K562 (cell line): ENCODE data around the gene MOG.

ENCODE experiments used
- COPS2 ChIP-seq: fragments of 450-650 bp; conservative IDR thresholded peaks from 2 replicates; pipeline ENCODE4 v1.6.1; 2016; ENCODE audit warnings: mild to moderate bottlenecking, moderate library complexity
- CREB3L1 ChIP-seq: fragments of 450-650 bp; IDR thresholded peaks from 2 replicates; pipeline ENCODE4 v1.6.1; 2014; ENCODE audit warnings: low read depth, mild to moderate bottlenecking, moderate library complexity, borderline replicate concordance
- HMGN3 ChIP-seq: IDR thresholded peaks from 2 replicates; pipeline ENCODE4 v1.6.1; 2011; ENCODE audit warnings: borderline replicate concordance, low read depth, mild to moderate bottlenecking, mixed read lengths, low read length; ENCODE audit not compliant: insufficient read length; ENCODE audit errors: extremely low read depth
- JUND ChIP-seq, 2 experiments: IDR thresholded peaks; 2 replicates in 1 of 2; 3 replicates in 1 of 2; pipeline ENCODE4 v1.6.1; 2011; ENCODE audit warnings: borderline replicate concordance in 2 of 2, low read depth in 2 of 2, low read length in 2 of 2, improper control_type of control experiment in 1 of 2, missing biosample characterization in 1 of 2, missing genetic modification characterization in 1 of 2, missing genetic modification reagents in 1 of 2
- L3MBTL2 ChIP-seq: fragments of 450-650 bp; IDR thresholded peaks from 2 replicates; pipeline ENCODE4 v1.6.1; 2016; ENCODE audit warnings: mild to moderate bottlenecking, moderate library complexity
- SNIP1 ChIP-seq: fragments of 450-650 bp; IDR thresholded peaks from 2 replicates; pipeline ENCODE4 v1.7.1; 2017; ENCODE audit warnings: low read depth, mild to moderate bottlenecking
- TRIM28 ChIP-seq: fragments of 450-650 bp; IDR thresholded peaks from 2 replicates; pipeline ENCODE4 v1.6.1; 2017
- YY1 ChIP-seq, 3 experiments: IDR thresholded peaks; 2 replicates each; pipeline ENCODE4 v1.6.1; 2011; ENCODE audit warnings: low read length in 2 of 3, mild to moderate bottlenecking in 2 of 3, moderate library complexity in 2 of 3, borderline replicate concordance in 1 of 3, control low read depth in 1 of 3, low read depth in 1 of 3; ENCODE audit not compliant: insufficient read depth in 3 of 3, insufficient replicate concordance in 2 of 3, control insufficient read depth in 1 of 3, insufficient read length in 1 of 3; ENCODE audit errors: extremely low read depth in 1 of 3
- ZNF282 ChIP-seq: sonication (generic); formaldehyde crosslinking; IDR thresholded peaks from 2 replicates; pipeline ENCODE4 v1.8.1; 2023; ENCODE audit warnings: missing genetic modification reagents
- ZNF561 ChIP-seq: fragments of 450-650 bp; formaldehyde crosslinking; conservative IDR thresholded peaks from 2 replicates; pipeline ENCODE4 v1.4.0; 2020; ENCODE audit warnings: mild to moderate bottlenecking, moderate library complexity
- TF ChIP-seq, protein P1 (sequence below): fragments of 250-450 bp; sonication (Bioruptor Pico); IDR thresholded peaks from 2 replicates; pipeline ENCODE4 v1.5.0; 2021; ENCODE audit warnings: mild to moderate bottlenecking, borderline replicate concordance
- TF ChIP-seq, protein P2 (sequence below): fragments of 250-450 bp; sonication (Bioruptor Pico); IDR thresholded peaks from 2 replicates; pipeline ENCODE4 v1.5.0; 2020; ENCODE audit warnings: mild to moderate bottlenecking
- TF ChIP-seq, protein P3 (sequence below): fragments of 250-450 bp; sonication (Bioruptor Pico); IDR thresholded peaks from 2 replicates; pipeline ENCODE4 v1.4.0; 2020; ENCODE audit warnings: mild to moderate bottlenecking

DNA sequence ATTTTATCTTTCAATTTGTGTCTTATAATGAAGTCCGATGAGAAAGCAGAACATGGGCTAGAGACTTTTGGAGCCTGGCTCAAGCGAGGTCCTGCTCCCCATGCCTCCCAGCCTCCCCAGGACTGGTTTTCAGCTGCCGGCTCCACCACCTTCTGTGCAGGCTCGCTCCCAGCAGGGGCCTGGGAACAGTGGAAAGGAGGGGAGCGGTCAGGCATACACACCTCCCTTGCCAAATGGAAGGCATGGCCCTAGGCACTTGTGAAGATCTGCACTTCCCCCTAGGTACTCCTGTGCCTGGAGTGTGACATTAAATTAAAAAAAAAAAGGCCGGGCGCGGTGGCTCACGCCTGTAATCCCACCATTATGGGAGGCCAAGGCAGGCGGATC lies 4.7 kb upstream of the MOG start:
- TF ChIP-seq HMGN3 = no peak
- TF ChIP-seq CREB3L1 = no peak
- no peak for TF ChIP-seq L3MBTL2
- TF ChIP-seq, protein P1, sequence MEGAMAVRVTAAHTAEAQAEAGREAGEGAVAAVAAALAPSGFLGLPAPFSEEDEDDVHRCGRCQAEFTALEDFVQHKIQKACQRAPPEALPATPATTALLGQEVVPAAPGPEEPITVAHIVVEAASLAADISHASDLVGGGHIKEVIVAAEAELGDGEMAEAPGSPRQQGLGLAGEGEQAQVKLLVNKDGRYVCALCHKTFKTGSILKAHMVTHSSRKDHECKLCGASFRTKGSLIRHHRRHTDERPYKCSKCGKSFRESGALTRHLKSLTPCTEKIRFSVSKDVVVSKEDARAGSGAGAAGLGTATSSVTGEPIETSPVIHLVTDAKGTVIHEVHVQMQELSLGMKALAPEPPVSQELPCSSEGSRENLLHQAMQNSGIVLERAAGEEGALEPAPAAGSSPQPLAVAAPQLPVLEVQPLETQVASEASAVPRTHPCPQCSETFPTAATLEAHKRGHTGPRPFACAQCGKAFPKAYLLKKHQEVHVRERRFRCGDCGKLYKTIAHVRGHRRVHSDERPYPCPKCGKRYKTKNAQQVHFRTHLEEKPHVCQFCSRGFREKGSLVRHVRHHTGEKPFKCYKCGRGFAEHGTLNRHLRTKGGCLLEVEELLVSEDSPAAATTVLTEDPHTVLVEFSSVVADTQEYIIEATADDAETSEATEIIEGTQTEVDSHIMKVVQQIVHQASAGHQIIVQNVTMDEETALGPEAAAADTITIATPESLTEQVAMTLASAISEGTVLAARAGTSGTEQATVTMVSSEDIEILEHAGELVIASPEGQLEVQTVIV (CRISPR knock-in tag) = no peak
- TF ChIP-seq COPS2 = no peak
- TF ChIP-seq, protein P2, sequence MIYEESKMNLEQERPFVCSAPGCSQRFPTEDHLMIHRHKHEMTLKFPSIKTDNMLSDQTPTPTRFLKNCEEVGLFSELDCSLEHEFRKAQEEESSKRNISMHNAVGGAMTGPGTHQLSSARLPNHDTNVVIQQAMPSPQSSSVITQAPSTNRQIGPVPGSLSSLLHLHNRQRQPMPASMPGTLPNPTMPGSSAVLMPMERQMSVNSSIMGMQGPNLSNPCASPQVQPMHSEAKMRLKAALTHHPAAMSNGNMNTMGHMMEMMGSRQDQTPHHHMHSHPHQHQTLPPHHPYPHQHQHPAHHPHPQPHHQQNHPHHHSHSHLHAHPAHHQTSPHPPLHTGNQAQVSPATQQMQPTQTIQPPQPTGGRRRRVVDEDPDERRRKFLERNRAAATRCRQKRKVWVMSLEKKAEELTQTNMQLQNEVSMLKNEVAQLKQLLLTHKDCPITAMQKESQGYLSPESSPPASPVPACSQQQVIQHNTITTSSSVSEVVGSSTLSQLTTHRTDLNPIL = no peak
- TF ChIP-seq YY1 (IDR thresholded peaks at IDR 0.05; ENCODE audit: borderline replicate concordance in 1 of 3, control insufficient read depth in 1 of 3, extremely low read depth in 1 of 3, insufficient read depth in 3 of 3, insufficient read length in 1 of 3, insufficient replicate concordance in 2 of 3, low read depth in 1 of 3, low read length in 2 of 3) = no peak
- no peak for TF ChIP-seq JUND (IDR thresholded peaks at IDR 0.05; ENCODE audit: borderline replicate concordance, low read depth, low read length)
- no peak for TF ChIP-seq JUND (tag; IDR thresholded peaks at IDR 0.05; ENCODE audit: borderline replicate concordance, low read depth, low read length)
- no peak for TF ChIP-seq TRIM28
- no peak for TF ChIP-seq ZNF282 (CRISPR knock-in tag)
- no peak for TF ChIP-seq SNIP1
- no peak for TF ChIP-seq ZNF561
- TF ChIP-seq, protein P3, sequence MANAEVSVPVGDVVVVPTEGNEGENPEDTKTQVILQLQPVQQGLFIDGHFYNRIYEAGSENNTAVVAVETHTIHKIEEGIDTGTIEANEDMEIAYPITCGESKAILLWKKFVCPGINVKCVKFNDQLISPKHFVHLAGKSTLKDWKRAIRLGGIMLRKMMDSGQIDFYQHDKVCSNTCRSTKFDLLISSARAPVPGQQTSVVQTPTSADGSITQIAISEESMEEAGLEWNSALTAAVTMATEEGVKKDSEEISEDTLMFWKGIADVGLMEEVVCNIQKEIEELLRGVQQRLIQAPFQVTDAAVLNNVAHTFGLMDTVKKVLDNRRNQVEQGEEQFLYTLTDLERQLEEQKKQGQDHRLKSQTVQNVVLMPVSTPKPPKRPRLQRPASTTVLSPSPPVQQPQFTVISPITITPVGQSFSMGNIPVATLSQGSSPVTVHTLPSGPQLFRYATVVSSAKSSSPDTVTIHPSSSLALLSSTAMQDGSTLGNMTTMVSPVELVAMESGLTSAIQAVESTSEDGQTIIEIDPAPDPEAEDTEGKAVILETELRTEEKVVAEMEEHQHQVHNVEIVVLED (CRISPR knock-in tag) = no peak
